NCI-H748 treated with DMSO at 0.1 percent for 48 hours (cell line): ENCODE measurements around the gene WARS2.
A peak's percentile ranks its signal among the peaks of the same experiment; 100 is the strongest.
"Not testable (repeated sequence)": the region's sequence is repeated elsewhere in the genome, so short reads cannot be mapped to it uniquely, and the experiment has no call there.

Experiments
- DNase-seq: peaks from one replicate; lab custom pipeline; 2025; lab: John Stamatoyannopoulos, UW

WARS2 gene

DNA sequence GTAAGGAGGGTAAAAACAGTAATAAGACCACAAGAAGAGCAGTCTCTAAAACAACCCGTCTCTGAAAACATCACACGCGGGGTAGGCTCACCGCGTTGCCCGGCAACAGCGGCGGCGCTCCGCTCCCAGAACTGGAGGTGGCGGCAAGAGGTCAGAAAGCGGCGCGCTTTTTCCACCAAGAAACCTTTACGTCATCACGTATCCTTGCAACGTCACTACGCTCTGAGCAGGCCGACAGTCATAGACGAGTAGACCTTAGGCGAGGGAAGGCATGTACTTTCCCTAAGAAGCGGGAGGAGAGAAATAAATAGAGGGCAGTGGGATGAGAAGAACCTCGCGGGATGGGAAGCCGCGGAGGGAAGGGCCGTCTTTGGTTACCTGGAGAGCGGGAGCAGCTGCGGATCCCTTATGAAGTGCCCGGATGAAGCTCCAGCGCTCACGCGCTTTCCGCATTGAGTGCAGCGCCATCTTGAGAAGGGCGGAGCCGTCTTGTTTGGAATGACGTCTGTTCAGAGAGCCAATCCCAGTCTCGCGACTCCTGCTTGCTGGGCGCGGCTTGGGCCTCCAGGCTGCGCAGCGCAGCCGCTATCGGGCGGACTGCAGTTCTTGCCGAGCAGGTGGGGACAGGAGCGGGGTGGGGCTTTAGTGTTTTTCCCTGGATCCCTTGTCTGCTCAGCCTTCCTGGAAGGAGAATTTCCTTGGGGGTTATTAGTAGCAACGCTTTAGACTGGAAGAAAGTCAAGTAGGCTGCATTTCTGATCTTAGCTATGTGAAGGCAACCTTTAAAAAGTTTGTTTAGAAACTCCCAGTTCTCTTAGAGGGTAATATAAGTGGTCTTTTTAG is at the start of gene WARS2:
TSS of gene WARS2 (minus strand) at position 477 of the 843 bp plus-strand sequence. CDS start at position 468, 9 bp downstream.
- peak; percentile 96 for DNase-seq

DNA sequence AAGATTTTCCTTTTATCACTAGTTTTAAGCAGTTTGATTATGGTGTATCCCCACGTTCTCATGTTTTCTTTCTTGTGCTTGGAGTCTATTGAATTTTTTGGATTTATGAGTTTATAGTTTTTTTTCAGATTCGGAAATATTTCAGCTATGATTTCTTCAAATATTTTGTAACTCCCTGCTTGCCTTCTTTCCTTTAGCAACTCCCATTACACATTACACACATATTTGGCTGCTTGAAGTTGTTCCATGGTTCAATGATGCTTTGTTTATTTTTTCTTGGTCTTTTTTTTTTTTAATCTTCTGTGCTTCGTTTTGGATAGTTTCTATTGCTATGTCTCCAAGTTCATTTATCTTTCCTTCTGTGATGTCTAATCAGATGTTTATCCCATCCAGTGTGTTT is 48.5 kb upstream of the WARS2 start:
- no peak for DNase-seq

DNA sequence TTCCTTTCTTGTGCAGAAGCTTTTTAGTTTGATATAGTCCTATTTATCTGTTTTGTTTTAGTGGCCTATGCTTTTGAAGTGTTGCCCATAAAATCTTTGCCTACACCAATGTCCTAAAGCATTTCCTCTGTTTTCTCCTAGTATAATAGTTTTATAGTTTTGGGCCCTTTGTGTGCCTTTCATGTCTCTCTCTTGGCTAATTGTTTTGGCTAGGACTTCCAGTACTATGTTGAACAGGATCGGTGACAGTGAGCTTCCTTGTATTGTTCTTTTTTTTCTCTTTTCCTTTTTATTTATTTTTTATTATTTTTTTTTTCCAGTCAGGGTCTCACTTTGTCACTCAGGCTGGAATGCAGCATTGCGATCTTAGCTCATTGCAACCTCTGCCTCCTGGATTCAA is 47.0 kb upstream of the WARS2 start:
- no peak for DNase-seq

DNA sequence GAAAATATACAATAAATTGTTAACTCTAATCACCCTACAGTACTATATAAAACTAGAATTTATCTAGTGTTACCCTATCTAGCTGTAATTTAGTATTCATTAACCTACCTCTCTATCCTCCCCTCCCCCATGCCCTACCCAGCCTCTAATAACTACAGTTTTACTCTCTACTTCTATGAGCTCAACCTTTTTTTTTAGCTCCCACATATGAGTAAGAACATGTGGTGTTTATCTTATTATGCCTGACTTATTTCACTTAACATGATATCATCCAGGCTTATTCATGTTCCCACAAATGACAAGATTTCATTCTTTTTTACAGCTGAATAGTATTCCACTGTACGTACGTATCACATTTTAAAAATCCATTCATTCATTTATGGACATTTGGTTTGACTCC is 46.0 kb upstream of the WARS2 start:
- DNase-seq = no peak

DNA sequence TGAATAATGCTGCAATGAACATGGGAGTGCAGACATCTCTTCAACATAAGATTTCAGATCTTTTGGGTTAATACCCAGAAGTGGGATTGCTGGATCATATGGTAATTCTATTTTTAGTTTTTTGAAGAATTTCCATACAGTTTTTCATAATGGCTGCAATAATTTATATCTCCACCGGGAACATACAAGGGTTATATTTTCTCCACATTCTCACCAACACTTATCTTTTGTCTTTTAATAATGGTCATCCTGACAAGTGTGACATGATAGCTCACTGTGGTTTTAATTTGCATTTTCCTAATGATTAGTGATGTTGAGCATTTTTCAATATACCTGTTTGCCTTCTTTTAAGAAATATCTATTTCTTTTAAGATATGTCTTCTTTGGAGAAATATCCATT is 44.5 kb upstream of the WARS2 start:
- no peak for DNase-seq

DNA sequence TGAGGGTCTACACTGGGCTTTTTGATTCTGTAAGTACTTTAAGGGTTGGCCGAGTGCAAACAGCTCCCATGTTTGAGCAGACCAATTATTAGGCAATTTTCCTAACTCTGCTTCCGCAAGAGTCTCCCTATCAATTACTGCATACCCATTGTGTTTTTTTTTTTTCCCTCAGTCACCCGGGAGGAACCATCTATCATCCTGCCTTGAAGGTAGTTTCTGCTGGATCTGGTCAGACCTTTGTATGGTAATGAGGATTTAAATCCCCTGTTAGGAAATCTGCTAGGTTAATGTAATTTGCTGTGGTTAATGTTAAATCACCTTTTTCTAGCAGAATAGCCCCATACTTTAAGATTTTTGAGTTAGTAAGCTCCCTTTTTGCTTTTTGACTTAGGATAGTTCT is 40.8 kb upstream of the WARS2 start:
- peak; percentile 13 for DNase-seq

DNA sequence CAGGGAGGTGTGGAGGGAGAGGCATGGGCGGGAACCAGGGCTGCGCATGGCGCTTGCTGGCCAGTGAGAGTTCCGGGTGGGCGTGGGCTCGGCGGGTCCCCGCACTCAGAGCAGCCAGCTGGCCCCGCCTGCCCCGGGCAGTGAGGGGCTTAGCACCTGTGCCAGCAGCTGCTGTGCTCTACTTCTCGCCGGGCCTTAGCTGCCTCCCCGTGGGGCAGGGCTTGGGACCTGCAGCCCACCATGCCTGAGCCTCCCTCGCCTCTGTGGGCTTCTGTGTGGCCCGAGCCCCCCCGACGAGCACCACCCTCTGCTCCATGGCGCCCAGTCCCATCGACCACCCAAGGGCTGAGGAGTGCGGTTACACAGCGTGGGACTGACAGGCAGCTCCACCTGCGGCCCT is 38.6 kb upstream of the WARS2 start:
- DNase-seq = no peak

DNA sequence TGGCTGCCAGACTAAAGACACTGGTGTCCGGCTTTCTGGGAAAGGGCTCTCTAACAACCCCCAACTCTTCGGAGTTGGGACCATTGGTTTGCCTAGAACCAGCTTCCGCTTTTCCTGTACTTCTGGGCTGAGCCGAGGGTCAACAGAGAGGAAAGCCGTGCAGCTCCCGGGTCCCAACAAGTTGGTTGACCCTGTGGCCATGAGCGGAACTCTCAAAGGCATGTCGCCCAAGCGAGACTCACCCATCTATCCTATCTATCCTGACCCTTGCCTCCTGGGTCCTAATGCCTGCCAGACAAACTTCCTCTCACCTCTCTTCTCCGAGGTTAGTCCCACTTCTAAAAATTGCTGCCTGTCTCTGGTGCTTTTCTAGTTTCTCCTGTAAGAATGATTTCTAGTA is 32.5 kb upstream of the WARS2 start:
- DNase-seq = not testable (repeated sequence)

DNA sequence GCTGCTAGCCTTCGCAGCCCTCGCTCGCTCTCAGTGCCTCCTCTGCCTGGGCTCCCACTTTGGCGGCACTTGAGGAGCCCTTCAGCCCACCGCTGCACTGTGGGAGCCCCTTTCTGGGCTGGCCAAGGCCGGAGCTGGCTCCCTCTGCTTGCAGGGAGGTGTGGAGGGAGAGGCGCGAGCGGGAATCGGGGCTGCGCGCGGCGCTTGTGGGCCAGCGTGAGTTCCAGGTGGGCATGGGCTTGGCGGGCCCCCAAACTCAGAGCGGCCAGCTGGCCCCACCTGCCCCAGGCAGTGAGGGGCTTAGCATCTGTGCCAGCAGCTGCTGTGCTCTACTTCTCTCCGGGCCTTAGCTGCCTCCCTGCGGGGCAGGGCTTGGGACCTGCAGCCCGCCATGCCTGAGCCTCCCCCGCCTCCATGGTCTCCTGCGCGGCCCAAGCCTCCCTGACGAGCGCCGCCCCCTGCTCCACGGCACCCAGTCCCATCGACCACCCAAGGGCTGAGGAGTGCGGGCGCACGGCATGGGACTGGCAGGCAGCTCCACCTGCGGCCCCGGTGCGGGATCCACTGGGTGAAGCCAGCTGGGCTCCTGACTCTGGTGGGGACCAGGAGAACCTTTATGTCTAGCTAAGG is 31.0 kb upstream of the WARS2 start:
- not testable (repeated sequence) for DNase-seq

DNA sequence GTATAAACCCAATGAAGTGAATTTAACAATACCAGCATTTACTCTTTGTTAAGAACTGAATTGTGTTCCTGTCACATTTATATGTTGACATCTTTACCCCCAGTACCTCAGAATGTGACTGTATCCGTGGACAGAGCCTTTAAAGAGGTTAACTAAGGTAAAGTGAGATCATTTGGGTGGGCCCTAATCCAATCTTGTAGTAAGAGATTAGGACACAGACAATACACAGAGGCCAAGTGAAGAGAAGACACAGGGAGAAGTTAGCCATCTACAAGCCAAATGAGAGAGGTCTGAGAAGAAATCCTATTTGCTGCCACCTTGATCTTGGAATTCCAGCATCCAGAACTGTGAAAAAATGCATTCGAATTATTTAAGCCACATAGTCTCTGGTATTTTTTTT is 22.9 kb upstream of the WARS2 start:
- DNase-seq = no peak

DNA sequence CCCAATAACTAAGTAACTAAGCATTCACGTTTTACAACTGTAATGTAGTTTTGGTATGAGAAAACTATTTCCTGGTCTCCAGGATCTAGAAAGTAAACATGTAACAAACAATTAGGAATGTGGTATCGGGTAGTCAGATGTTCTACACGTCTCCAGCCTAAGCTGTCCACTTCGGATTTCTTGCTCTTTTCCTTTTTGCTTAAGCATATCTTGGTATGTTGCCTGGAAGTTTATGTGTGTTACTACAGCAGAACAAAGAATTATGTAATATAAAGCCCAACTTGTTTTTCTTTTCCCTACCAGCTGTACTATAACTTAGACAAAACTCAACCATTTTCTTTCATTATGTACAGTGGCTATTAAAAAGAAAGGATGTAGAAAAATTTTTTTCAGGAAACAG is 20.4 kb upstream of the WARS2 start:
- DNase-seq = no peak

DNA sequence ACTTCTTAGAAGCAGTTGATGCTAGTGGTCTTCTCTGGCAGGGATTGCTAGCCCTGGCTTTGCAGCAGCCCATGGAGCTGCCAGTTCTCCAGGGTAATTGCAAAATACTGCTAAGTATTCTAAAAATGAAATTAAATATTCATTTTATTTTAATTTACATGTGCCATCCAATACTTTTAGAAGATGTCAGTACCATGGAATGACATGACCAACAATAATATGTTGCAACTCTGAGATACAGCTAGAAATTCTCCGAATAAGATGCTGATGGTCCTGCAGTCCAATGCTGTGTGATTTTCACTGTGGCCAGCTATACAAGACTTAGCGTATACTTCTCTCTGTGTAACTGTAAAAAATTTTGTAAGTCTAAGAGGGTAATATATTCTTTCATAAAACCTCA is 20.0 kb upstream of the WARS2 start:
- DNase-seq = no peak

DNA sequence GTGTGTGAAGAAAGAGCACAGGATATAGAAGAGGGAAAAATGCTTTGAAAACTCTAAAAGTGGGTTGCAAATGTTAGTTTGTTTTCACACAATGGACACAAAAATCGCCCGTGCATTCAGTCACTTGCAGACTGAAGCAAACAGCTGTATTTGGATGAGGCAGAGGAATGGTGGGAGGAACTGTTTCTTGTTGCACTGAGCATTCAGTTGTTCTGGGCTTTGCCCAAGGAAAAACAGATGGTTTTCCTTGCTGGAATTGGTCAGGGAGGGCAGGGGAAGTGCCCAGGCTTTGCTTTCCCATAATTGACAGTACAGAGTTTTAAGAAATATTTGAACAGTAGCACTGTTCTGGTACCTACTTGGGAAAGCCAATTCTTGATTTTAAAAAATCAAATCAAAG is 19.5 kb upstream of the WARS2 start:
- DNase-seq = no peak

DNA sequence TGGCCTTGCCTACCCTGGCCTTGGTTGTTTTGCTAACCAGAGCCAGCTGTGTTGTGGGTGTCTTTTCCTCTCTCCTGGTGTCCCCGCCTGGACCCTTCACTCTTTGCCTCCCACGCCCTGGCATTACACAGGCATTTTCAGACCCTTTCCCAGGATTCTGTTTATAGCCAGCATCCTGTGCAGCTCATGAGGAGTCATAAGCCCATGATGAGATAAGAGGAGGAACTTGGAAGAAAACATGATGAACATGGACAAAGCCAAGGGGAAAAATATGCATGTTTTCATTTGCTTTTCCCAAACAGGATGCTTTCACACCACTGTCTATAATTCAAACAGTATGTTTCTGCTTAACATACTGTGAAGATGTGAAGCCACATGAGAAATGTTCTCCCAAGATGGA is 18.7 kb upstream of the WARS2 start:
- no peak for DNase-seq

DNA sequence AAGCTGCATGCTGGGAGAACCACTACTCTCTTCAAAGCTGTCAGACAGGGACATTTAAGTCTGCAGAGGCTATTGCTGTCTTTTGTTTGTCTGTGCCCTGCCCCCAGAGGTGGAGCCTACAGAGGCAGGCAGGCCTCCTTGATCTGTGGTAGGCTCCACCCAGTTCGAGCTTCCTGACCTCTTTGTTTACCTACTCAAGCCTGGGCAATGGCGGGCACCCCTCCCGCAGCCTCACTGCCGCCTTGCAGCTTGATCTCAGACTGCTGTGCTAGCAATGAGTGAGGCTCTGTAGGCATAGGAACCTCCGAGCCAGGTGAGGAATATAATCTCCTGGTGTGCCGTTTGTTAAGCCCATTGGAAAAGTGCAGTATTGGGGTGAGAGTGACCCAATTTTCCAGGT is 16.3 kb upstream of the WARS2 start:
- DNase-seq = not testable (repeated sequence)

DNA sequence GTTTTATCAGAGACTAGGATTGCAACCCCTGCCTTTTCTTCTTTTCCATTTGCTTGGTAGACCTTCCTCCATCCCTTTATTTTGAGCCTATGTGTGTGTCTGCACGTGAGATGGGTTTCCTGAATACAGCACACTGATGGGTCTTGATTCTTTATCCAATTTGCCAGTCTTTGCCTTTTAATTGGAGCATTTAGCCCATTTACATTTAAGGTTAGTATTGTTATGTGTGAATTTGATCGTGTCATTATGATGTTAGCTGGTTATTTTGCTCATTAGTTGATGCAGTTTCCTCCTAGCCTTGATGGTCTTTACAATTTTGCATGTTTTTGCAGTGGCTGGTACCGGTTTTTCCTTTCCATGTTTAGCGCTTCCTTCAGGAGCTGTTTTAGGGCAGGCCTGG is 14.6 kb upstream of the WARS2 start:
- DNase-seq = not testable (repeated sequence)

DNA sequence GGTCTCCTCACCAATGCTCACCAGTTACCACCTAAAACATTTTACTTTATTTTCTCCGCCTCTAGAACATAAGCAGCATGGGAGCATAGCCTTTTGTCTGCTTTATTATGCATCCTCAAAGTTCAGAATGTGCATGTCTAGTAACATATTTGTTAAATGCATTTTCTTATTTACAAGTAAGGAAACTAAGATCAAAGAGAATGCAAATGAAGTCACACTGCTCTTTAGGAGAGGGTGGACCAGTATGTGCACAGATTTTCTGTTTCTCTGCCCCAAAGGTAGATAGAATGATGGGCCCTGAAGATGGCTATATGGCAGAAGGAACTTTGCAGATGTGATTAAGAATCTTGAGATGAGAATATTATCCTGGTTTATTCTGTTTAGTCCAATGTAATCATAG is 9.7 kb upstream of the WARS2 start:
- DNase-seq = no peak

DNA sequence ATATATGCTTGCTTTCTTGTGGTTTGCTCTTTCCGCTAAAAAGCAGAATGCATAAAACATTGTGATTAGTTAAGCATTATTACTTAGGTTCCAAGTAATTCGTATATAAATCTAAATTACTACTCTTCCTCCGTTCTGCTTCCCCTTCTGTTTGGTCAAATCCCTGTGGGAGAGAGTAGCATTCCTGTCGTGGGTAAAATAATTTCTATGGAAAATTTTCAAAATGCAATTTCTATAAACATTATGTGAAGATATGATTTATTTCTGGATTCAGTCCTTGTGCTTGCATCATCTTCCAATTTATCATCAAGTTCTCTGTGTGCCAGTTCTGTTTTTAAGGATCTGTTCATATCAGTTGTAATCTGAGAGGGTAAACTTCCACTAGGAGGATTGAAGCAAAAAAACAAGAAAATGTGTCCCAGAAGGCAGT is 7.2 kb upstream of the WARS2 start:
- DNase-seq = no peak

DNA sequence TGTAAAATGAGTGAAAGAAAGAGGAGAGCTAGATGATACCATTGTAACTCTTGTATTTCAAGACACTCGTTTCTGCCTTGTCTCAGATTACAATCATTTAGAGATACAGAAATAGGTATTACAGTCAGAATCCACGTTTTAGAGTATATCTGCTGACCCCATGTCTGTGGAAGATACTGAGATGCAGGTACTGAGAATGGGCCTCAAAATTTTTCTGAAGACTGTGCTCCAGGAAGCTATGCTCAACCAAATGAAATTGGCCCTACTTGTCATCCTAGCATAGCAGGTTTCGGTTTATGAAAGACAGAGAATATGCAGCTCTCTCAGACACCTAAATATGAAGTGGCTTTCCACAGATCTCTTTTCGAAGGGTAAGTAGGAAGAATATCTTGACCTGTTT is 6.0 kb upstream of the WARS2 start:
- DNase-seq = no peak

DNA sequence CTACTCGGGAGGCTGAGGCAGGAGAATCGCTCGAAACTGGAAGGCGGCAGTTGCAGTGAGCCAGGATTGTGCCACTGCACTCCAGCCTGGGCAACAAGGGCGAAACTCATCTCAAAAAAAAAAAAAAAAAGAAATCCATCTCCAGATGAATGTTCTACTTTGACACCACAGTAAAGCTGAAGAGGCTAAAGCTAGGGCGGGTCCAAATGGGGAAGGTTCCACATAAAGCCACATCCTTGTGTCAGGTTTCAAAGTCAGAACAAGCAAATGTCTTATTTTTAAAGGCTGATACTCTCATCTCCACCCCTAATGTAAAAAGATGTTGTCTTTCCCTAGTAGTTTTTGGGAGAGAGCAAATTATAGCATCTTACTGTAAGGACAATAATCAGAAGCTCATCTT is 4.4 kb upstream of the WARS2 start:
- no peak for DNase-seq

DNA sequence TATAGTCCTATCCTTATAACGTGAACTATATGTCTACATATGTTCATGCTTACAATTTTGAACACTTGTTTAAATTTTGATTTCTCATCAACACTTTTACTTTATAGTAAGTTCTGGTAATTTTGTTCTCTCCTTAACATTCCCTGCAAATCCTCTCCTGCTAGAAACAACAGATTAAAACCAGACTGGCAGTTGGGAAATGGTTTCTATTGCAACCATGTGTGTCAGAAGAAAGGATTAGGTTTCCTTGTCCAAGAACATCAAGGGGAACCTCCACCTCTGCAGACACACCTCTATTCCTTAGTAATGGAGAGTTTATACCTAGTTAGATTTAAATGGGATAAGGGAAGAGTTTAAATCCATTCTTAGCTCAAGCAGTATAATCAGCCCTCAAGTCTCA is 3.3 kb upstream of the WARS2 start:
- no peak for DNase-seq

DNA sequence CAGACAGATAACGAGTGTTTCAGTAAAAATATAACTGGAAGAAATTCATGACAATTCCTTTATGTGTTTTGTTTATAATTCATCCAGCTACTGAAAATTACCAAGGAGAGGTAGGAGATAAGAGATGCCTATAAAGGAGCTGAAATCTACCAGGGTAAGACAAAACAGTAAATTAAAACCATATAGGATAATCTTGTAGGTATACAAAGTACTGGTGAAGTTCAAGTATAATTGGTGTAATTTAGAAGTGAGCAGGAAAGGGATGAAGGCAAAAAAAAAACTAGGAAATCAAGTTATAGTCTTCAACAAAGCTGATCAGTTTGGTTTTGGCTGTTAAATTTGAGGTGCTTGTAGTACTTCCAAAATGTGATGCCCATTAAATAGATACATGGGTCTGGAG is 1.2 kb upstream of the WARS2 start:
- no peak for DNase-seq

DNA sequence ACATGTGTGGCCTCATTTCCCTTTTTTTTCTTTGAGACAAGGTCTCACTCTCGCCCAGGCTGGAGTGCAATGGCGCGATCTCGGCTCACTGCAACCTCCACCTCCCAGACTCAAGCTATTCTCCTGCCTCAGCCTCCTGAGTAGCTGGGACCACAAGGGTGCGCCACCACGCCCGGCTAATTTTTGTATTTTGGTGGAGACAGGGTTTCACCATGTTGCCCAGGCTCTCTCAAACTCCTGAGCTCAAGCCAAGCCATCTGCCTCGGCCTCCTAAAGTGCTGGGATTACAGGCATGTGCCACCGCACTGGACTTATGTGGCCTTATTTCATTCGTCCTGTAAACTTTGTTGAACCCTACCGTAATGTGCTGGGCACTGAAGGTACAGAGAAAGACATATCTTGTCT is 569 bp upstream of the WARS2 start:
- DNase-seq = no peak

DNA sequence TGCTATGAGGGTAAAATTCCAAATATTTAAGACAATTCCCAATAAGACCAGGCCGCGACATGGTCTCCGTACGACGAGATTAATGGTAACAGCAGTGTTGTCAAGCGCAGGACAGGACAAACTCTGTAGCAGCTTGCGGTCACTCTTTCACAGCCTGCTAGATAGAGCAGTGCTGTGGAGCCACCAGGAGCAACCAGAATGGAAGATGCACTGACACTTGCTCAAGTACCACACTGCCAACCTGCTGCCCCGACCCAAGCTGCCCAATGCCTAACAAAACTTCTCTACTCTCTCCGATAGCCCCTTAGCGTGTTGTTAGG is 636 bp downstream of the WARS2 start:
- DNase-seq = peak; percentile 90
